ENCODE data around the gene LINC01488. TPM values are rescaled to one million over a fixed set of nuclear protein-coding genes. Genes with fewer than 3 reads are reported as not detected.

LINC01488 gene
- total RNA-seq, 4 donors from 2014 or later: not detected

- no peak overlapping the region for H3K4me3 ChIP-seq (ENCODE audit: low read depth, poor library complexity, severe bottlenecking)
- no peak for DNase-seq (ENCODE audit: low spot score in 2 of 2)
- TF ChIP-seq CTCF (IDR thresholded peaks at IDR 0.05) (no peak), POLR2A (IDR thresholded peaks at IDR 0.05) (no peak)
- intact Hi-C loops (cut with DNase I; ENCODE audit: low total_unique reads): no loop called here
- WGBS, 2 donors: 62 to 70% methylated on average over 10 of the region's 10 CpGs
These were observed 55.7 kb downstream of the LINC01488 start for GRCh38 chr11:69537126-69537525.

- TF ChIP-seq POLR2A (IDR thresholded peaks at IDR 0.05) (no peak), CTCF (IDR thresholded peaks at IDR 0.05) (no peak)
- DNase-seq (ENCODE audit: low spot score in 2 of 2): no peak
- WGBS, 2 donors: 88 to 93% methylated on average over 12 of the region's 12 CpGs
- H3K4me3 ChIP-seq (ENCODE audit: low read depth, poor library complexity, severe bottlenecking): no peak overlapping the region
- intact Hi-C loops (cut with DNase I; ENCODE audit: low total_unique reads): no loop called here
These were observed 56.6 kb downstream of the LINC01488 start for GRCh38 chr11:69537855-69538640.

GRCh38 chr11:69538854-69539253, 57.4 kb downstream of the LINC01488 start:
- intact Hi-C loops (cut with DNase I; ENCODE audit: low total_unique reads): no loop called here

GRCh38 chr11:69539416-69540117, 58.1 kb downstream of the LINC01488 start:
- intact Hi-C loops (cut with DNase I; ENCODE audit: low total_unique reads): no loop called here
- peak in 1 of 2 donors; percentile 34 for DNase-seq (ENCODE audit: low spot score in 2 of 2)
- WGBS, 2 donors: 67 to 76% methylated on average over 14 of the region's 14 CpGs
- no peak overlapping the region for H3K4me3 ChIP-seq (ENCODE audit: low read depth, poor library complexity, severe bottlenecking)
- TF ChIP-seq CTCF (IDR thresholded peaks at IDR 0.05): no peak
- TF ChIP-seq POLR2A (IDR thresholded peaks at IDR 0.05): no peak

More at GRCh38 chr11:69538854-69539253, 57.4 kb downstream of the LINC01488 start:
- TF ChIP-seq POLR2A (IDR thresholded peaks at IDR 0.05): no peak
- no peak for TF ChIP-seq CTCF (IDR thresholded peaks at IDR 0.05)
- no peak for DNase-seq (ENCODE audit: low spot score in 2 of 2)
- 75 to 88% methylated on average over 2 to 8 of the region's 8 CpGs for WGBS, 2 donors
- H3K4me3 ChIP-seq (ENCODE audit: low read depth, poor library complexity, severe bottlenecking): no peak overlapping the region

GRCh38 chr11:69540118-69541000, 58.9 kb downstream of the LINC01488 start:
- DNase-seq (ENCODE audit: low spot score in 2 of 2): no peak
- no peak for TF ChIP-seq POLR2A (IDR thresholded peaks at IDR 0.05)
- no peak for TF ChIP-seq CTCF (IDR thresholded peaks at IDR 0.05)
- 79 to 81% methylated on average over 30 of the region's 30 CpGs for WGBS, 2 donors

More at GRCh38 chr11:69540118-69541000, 58.9 kb downstream of the LINC01488 start:
- H3K4me3 ChIP-seq (ENCODE audit: low read depth, poor library complexity, severe bottlenecking): no peak overlapping the region
- intact Hi-C loops (cut with DNase I; ENCODE audit: low total_unique reads): no loop called here
